Measurements from ENCODE around the gene HBM.
"Not testable (repeated sequence)": the region's sequence is repeated elsewhere in the genome, so short reads cannot be mapped to it uniquely, and the experiment has no call there.

The HBM gene

GRCh38 chr16:173928-174769, 8.4 kb downstream of the HBM start:
- not testable (repeated sequence) for H3K4me3 ChIP-seq (replicated peaks; ENCODE audit: low read depth, low read length); DNase-seq (ENCODE audit: extremely low read depth, low read depth)

- H3K4me3 ChIP-seq (replicated peaks; ENCODE audit: low read depth, low read length), result no peak overlapping the region
- TF ChIP-seq CTCF (IDR thresholded peaks at IDR 0.05; ENCODE audit: low read depth, low read length, missing control alignments), result no peak
- no peak for DNase-seq (ENCODE audit: extremely low read depth, low read depth)
Observed at GRCh38 chr16:175011-175949, 9.5 kb downstream of the HBM start.

GRCh38 chr16:176006-176405, 10.2 kb downstream of the HBM start:
- not testable (repeated sequence) for DNase-seq (ENCODE audit: extremely low read depth, low read depth); H3K4me3 ChIP-seq (replicated peaks; ENCODE audit: low read depth, low read length)

GRCh38 chr16:176477-177382, 11.0 kb downstream of the HBM start, which contains the start of gene HBA1:
Gene HBA1 (plus strand): TSS chr16:176680. CDS start chr16:176717, 37 bp downstream.
- not testable (repeated sequence) for DNase-seq (ENCODE audit: extremely low read depth, low read depth)
- 0 out of 2 replicates have a peak within 1 kb of the TSS, but pooled peaks have one; percentile 4 for H3K4me3 ChIP-seq (replicated peaks; ENCODE audit: low read depth, low read length)

GRCh38 chr16:177394-177822, 11.6 kb downstream of the HBM start:
- TF ChIP-seq CTCF (IDR thresholded peaks at IDR 0.05; ENCODE audit: low read depth, low read length, missing control alignments), result no peak
- peak; percentile 33 for DNase-seq (ENCODE audit: extremely low read depth, low read depth)
- H3K4me3 ChIP-seq (replicated peaks; ENCODE audit: low read depth, low read length), result 0 out of 2 replicates have a peak overlapping the region, but pooled peaks have one; percentile 4

- no peak for DNase-seq (ENCODE audit: extremely low read depth, low read depth)
- H3K4me3 ChIP-seq (replicated peaks; ENCODE audit: low read depth, low read length), result no peak overlapping the region
- TF ChIP-seq CTCF (IDR thresholded peaks at IDR 0.05; ENCODE audit: low read depth, low read length, missing control alignments), result no peak
Observed at GRCh38 chr16:177981-178667, 12.3 kb downstream of the HBM start.

GRCh38 chr16:178668-179015, 12.9 kb downstream of the HBM start:
- no peak for TF ChIP-seq CTCF (IDR thresholded peaks at IDR 0.05; ENCODE audit: low read depth, low read length, missing control alignments)
- H3K4me3 ChIP-seq (replicated peaks; ENCODE audit: low read depth, low read length), result no peak overlapping the region
- no peak for DNase-seq (ENCODE audit: extremely low read depth, low read depth)
